ENCODE data around the gene LAIR2.

GRCh38 chr19:54461210-54461609, 41.4 kb upstream of the LAIR2 start:
- no peak for TF ChIP-seq EP300 (IDR thresholded peaks at IDR 0.05; ENCODE audit: low read depth)
- no peak for TF ChIP-seq CTCF (IDR thresholded peaks at IDR 0.05)
